WTC11 (cell line): Measurements from ENCODE around the gene SGK2. TPM values are rescaled to one million over a fixed set of nuclear protein-coding genes. Genes with fewer than 3 reads are reported as not detected.

Experiments
- ATAC-seq: fragments of 200-7000 bp; cut with Tn5 transposase; 2 replicates; pipeline ENCODE4 v1.10.0; 2021; ENCODE audit warnings: mild to moderate bottlenecking, moderate library complexity
- CTCF ChIA-PET: fragments of 300-600 bp; sonication (Branson Sonifier 250); formaldehyde crosslinking; loops from one replicate; lab custom pipeline; 2021; ENCODE audit warnings: antibody characterized with exemption; lab: Charles Lee
- POLR2A ChIA-PET: fragments of 350-600 bp; sonication (Branson Sonifier 250); formaldehyde crosslinking; loops from one replicate; lab custom pipeline; 2021; ENCODE audit warnings: antibody characterized with exemption; lab: Charles Lee
- DNase-seq: peaks from one replicate; pipeline ENCODE4 v3.0.0; 2021; ENCODE audit warnings: low spot score
- H3K27ac Mint-ChIP-seq: 2 replicates; pipeline ENCODE4 v1.8.0; 2021; ENCODE audit warnings: mixed read lengths
- H3K27me3 Mint-ChIP-seq: 2 replicates; pipeline ENCODE4 v1.8.0; 2021; ENCODE audit warnings: low read depth, mild to moderate bottlenecking, moderate library complexity, mixed read lengths
- H3K36me3 Mint-ChIP-seq: 2 replicates; pipeline ENCODE4 v1.8.0; 2021; ENCODE audit warnings: mixed read lengths
- H3K4me1 Mint-ChIP-seq: 2 replicates; pipeline ENCODE4 v1.8.0; 2022; ENCODE audit warnings: mixed read lengths
- H3K4me3 Mint-ChIP-seq: 2 replicates; pipeline ENCODE4 v1.8.0; 2021; ENCODE audit warnings: mild to moderate bottlenecking, moderate library complexity, mixed read lengths
- H3K9me3 Mint-ChIP-seq: 2 replicates; pipeline ENCODE4 v1.8.0; 2021; ENCODE audit warnings: mixed read lengths
- ATF2 ChIP-seq: sonication (generic); formaldehyde crosslinking; IDR thresholded peaks from 2 replicates; pipeline ENCODE4 v1.8.1; 2022; ENCODE audit warnings: low read depth, missing genetic modification reagents, borderline replicate concordance
- E2F1 ChIP-seq: sonication (generic); formaldehyde crosslinking; IDR thresholded peaks from 2 replicates; pipeline ENCODE4 v1.8.0; 2022; ENCODE audit warnings: mild to moderate bottlenecking, missing genetic modification reagents
- ELF4 ChIP-seq: sonication (generic); formaldehyde crosslinking; IDR thresholded peaks from 2 replicates; pipeline ENCODE4 v1.8.1; 2022; ENCODE audit warnings: low read depth, mild to moderate bottlenecking, moderate library complexity, missing genetic modification reagents
- ERG ChIP-seq: fragments of 250-450 bp; sonication (Bioruptor Pico); IDR thresholded peaks from 2 replicates; pipeline ENCODE4 v1.8.0; 2021; ENCODE audit warnings: mild to moderate bottlenecking
- IRF1 ChIP-seq: sonication (generic); formaldehyde crosslinking; IDR thresholded peaks from 2 replicates; pipeline ENCODE4 v1.8.0; 2023; ENCODE audit warnings: missing genetic modification reagents
- JAZF1 ChIP-seq: fragments of 250-450 bp; sonication (Bioruptor Pico); IDR thresholded peaks from 2 replicates; pipeline ENCODE4 v1.9.0; 2021; ENCODE audit warnings: moderate library complexity, mild to moderate bottlenecking, inconsistent platforms
- MYBL2 ChIP-seq: sonication (generic); formaldehyde crosslinking; IDR thresholded peaks from 2 replicates; pipeline ENCODE4 v1.8.1; 2023; ENCODE audit warnings: mild to moderate bottlenecking, moderate library complexity, missing genetic modification reagents
- NR1H2 ChIP-seq: sonication (generic); formaldehyde crosslinking; IDR thresholded peaks from 2 replicates; pipeline ENCODE4 v1.9.0; 2021; ENCODE audit warnings: mild to moderate bottlenecking, moderate library complexity, missing genetic modification reagents
- OVOL2 ChIP-seq: fragments of 250-450 bp; sonication (Bioruptor Pico); IDR thresholded peaks from 2 replicates; pipeline ENCODE4 v1.9.0; 2021; ENCODE audit warnings: mild to moderate bottlenecking, borderline replicate concordance
- PRRX2 ChIP-seq: fragments of 250-450 bp; sonication (Bioruptor Pico); IDR thresholded peaks from 2 replicates; pipeline ENCODE4 v1.8.0; 2021; ENCODE audit warnings: mild to moderate bottlenecking
- RORB ChIP-seq: fragments of 250-450 bp; sonication (Bioruptor Pico); IDR thresholded peaks from 2 replicates; pipeline ENCODE4 v1.9.0; 2021; ENCODE audit warnings: mild to moderate bottlenecking
- SMAD3 ChIP-seq: sonication (generic); formaldehyde crosslinking; IDR thresholded peaks from 2 replicates; pipeline ENCODE4 v1.8.0; 2022; ENCODE audit warnings: missing genetic modification reagents, mild to moderate bottlenecking, borderline replicate concordance
- SOX15 ChIP-seq: fragments of 250-450 bp; sonication (Bioruptor Pico); IDR thresholded peaks from 2 replicates; pipeline ENCODE4 v1.9.0; 2021; ENCODE audit warnings: mild to moderate bottlenecking
- TCF7 ChIP-seq: sonication (generic); formaldehyde crosslinking; IDR thresholded peaks from 2 replicates; pipeline ENCODE4 v1.8.0; 2022; ENCODE audit warnings: mild to moderate bottlenecking, low read depth, missing genetic modification reagents, moderate library complexity
- TP53 ChIP-seq: sonication (generic); formaldehyde crosslinking; IDR thresholded peaks from 2 replicates; pipeline ENCODE4 v1.8.1; 2023; ENCODE audit warnings: mild to moderate bottlenecking, missing genetic modification reagents
- ZBTB43 ChIP-seq: sonication (generic); formaldehyde crosslinking; IDR thresholded peaks from 2 replicates; pipeline ENCODE4 v1.8.1; 2023; ENCODE audit warnings: mild to moderate bottlenecking, missing genetic modification reagents
- ZMAT4 ChIP-seq: fragments of 250-450 bp; sonication (Bioruptor Pico); IDR thresholded peaks from 2 replicates; pipeline ENCODE4 v1.9.0; 2021; ENCODE audit warnings: mild to moderate bottlenecking
- ZNF263 ChIP-seq: sonication (generic); formaldehyde crosslinking; IDR thresholded peaks from 2 replicates; pipeline ENCODE4 v1.8.1; 2022; ENCODE audit warnings: low read depth, mild to moderate bottlenecking, moderate library complexity, missing genetic modification reagents
- ZNF512 ChIP-seq: sonication (generic); formaldehyde crosslinking; IDR thresholded peaks from 2 replicates; pipeline ENCODE4 v1.8.1; 2022; ENCODE audit warnings: missing genetic modification reagents, borderline replicate concordance
- ZNF671 ChIP-seq: fragments of 250-450 bp; sonication (Bioruptor Pico); IDR thresholded peaks from 2 replicates; pipeline ENCODE4 v1.8.0; 2021; ENCODE audit warnings: mild to moderate bottlenecking
- ZSCAN18 ChIP-seq: fragments of 250-450 bp; sonication (Bioruptor Pico); IDR thresholded peaks from 2 replicates; pipeline ENCODE4 v2.1.2; 2022; ENCODE audit warnings: mild to moderate bottlenecking, moderate library complexity
- total RNA-seq: library from RNA; stranded (reverse); gene quantifications from 3 replicates; pipeline ENCODE4 v1.2.3, GENCODE V29; 2021

The SGK2 gene
- total RNA-seq, 1 experiment from 2014 or later: 0.74 TPM

- no peak for TF ChIP-seq E2F1
- no peak for TF ChIP-seq PRRX2 (CRISPR knock-in tag)
- TF ChIP-seq SMAD3 (CRISPR knock-in tag): no peak
- no peak for TF ChIP-seq ERG
- no peak for TF ChIP-seq ZNF671 (CRISPR knock-in tag)
- TF ChIP-seq ELF4 (CRISPR knock-in tag): no peak
- no peak for TF ChIP-seq ZNF263 (CRISPR knock-in tag)
These were observed 18.2 kb upstream of the SGK2 start (continued) for GRCh38 chr20:43540673-43541060.

GRCh38 chr20:43541214-43541613 lies 17.6 kb upstream of the SGK2 start:
- no peaks in the 10 kb centered on the region for H3K4me1 Mint-ChIP-seq
- no peak overlapping the region for H3K27ac Mint-ChIP-seq
- peaks cover 20% of the 10 kb centered on the region for H3K36me3 Mint-ChIP-seq
- no peak overlapping the region for H3K4me3 Mint-ChIP-seq
- ChIA-PET CTCF (interaction anchor here (2.4 kb wide), 1 partner anchor 50 kb away, joined by 9 read pairs; the partner anchor contains the start of gene IFT52), POLR2A (no interaction called here)
- no peaks in the 10 kb centered on the region for H3K27me3 Mint-ChIP-seq
- no peak for TF ChIP-seq ZBTB43 (CRISPR knock-in tag)
- no peak for TF ChIP-seq OVOL2 (CRISPR knock-in tag)
- TF ChIP-seq ZSCAN18: no peak
- no peak for TF ChIP-seq ZNF512 (CRISPR knock-in tag)
- TF ChIP-seq TCF7 (CRISPR knock-in tag): no peak
- TF ChIP-seq ZMAT4 (CRISPR knock-in tag): no peak
- TF ChIP-seq NR1H2: no peak
- TF ChIP-seq RORB (CRISPR knock-in tag): no peak
- no peak for TF ChIP-seq PRRX2 (CRISPR knock-in tag)
- no peak for TF ChIP-seq JAZF1
- no peak for TF ChIP-seq ZNF671 (CRISPR knock-in tag)
- ATAC-seq (no peak), DNase-seq (no peak)
- H3K9me3 Mint-ChIP-seq: peaks cover under 1% of the 10 kb centered on the region

GRCh38 chr20:43542161-43542560 lies 16.7 kb upstream of the SGK2 start:
- ChIA-PET CTCF (interaction anchor here (2.4 kb wide), 1 partner anchor 49 kb away, joined by 9 read pairs; the partner anchor contains the start of gene IFT52), POLR2A (no interaction called here)
- Mint-ChIP-seq H3K4me1 (no peaks in the 10 kb centered on the region), H3K27ac (no peak overlapping the region), H3K4me3 (no peak overlapping the region), H3K27me3 (no peaks in the 10 kb centered on the region), H3K9me3 (peaks cover 8% of the 10 kb centered on the region), H3K36me3 (peaks cover 23% of the 10 kb centered on the region)
- ATAC-seq: no peak
- DNase-seq: no peak
- TF ChIP-seq TP53 (CRISPR knock-in tag) (no peak), SOX15 (CRISPR knock-in tag) (no peak), OVOL2 (CRISPR knock-in tag) (no peak), IRF1 (CRISPR knock-in tag) (no peak), ZBTB43 (CRISPR knock-in tag) (no peak), MYBL2 (no peak), ATF2 (no peak), ZNF512 (CRISPR knock-in tag) (no peak)
